Measurements from ENCODE around the gene ECT2. TPM values are rescaled to one million over a fixed set of nuclear protein-coding genes. Genes with fewer than 3 reads are reported as not detected.

The ECT2 gene
- polyA plus RNA-seq, 1 of the 3 experiments (the other 2 are of a cell fraction), result 8.6 TPM

DNA sequence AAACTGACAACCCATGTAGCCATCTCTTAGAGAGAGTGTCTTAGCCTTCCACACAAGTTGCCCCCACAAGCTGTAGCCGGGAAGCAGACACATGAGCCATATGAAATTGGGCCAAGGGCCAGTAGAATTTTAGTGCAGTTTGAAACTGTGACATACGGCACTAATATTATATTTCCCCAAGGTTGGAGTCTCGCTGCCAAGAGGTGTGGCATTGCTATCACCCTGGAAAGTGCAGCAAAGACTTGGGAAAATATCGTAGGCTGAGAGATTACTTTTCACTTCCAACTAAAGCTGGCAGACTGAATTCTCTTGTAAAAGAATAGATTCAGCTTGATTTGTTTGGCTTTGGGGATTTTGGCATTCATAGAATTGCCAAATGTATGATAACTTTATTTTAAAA, 89.2 kb downstream of the ECT2 start:
- TF ChIP-seq CHD2 (IDR thresholded peaks at IDR 0.05; ENCODE audit: low read length, partially characterized antibody) (no peak), ELF1 (IDR thresholded peaks at IDR 0.05) (no peak), FOXM1 (IDR thresholded peaks at IDR 0.05; ENCODE audit: low read depth) (no peak), RCOR1 (IDR thresholded peaks at IDR 0.05; ENCODE audit: low read length) (no peak)
- TF ChIP-seq, protein P1, sequence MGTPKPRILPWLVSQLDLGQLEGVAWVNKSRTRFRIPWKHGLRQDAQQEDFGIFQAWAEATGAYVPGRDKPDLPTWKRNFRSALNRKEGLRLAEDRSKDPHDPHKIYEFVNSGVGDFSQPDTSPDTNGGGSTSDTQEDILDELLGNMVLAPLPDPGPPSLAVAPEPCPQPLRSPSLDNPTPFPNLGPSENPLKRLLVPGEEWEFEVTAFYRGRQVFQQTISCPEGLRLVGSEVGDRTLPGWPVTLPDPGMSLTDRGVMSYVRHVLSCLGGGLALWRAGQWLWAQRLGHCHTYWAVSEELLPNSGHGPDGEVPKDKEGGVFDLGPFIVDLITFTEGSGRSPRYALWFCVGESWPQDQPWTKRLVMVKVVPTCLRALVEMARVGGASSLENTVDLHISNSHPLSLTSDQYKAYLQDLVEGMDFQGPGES (IDR thresholded peaks at IDR 0.05; ENCODE audit: low read depth, low read length), result no peak
- no peaks in the 10 kb centered on the region for H3K9me2 ChIP-seq
- H3K4me1 ChIP-seq (ENCODE audit: control insufficient read depth in 1 of 2, insufficient read depth in 2 of 2, low read depth in 1 of 2, low read length in 1 of 2), result no peaks in the 10 kb centered on the region
- H3K4me2 ChIP-seq, result no peak overlapping the region
- no peaks in the 10 kb centered on the region for H3K27me3 ChIP-seq (ENCODE audit: insufficient read depth)
- no peaks in the 10 kb centered on the region for H3F3A ChIP-seq (replicated peaks; ENCODE audit: insufficient read depth)
- H3K36me3 ChIP-seq (replicated peaks in 1 of 2; ENCODE audit: control insufficient read depth in 1 of 2, insufficient read depth in 2 of 2, low read length in 1 of 2), result no peaks in the 10 kb centered on the region
- H4K20me1 ChIP-seq (ENCODE audit: insufficient read depth), result no peaks in the 10 kb centered on the region
- H3K27ac ChIP-seq (ENCODE audit: low read depth in 2 of 2, low read length in 1 of 2), result no peak overlapping the region
- WGBS (ENCODE audit: low lambda C conversion rate), result 56% methylated on average over 4 of the region's 4 CpGs
- H2AFZ ChIP-seq (ENCODE audit: low read depth), result no peak overlapping the region
- H3K9me3 ChIP-seq, result no peaks in the 10 kb centered on the region
- no peak overlapping the region for H3K9ac ChIP-seq
- DNase-seq, result no peak
- POLR2A ChIA-PET, result no interaction called here
- CTCF ChIA-PET, result interaction anchor here (0.6 kb wide), 1 partner anchor 27 kb away, joined by 3 read pairs; no protein-coding TSS in a partner anchor
- H3K79me2 ChIP-seq (ENCODE audit: insufficient read depth), result no peaks in the 10 kb centered on the region
- no peak overlapping the region for H3K4me3 ChIP-seq (ENCODE audit: low read depth in 2 of 2, low read length in 1 of 2)

DNA sequence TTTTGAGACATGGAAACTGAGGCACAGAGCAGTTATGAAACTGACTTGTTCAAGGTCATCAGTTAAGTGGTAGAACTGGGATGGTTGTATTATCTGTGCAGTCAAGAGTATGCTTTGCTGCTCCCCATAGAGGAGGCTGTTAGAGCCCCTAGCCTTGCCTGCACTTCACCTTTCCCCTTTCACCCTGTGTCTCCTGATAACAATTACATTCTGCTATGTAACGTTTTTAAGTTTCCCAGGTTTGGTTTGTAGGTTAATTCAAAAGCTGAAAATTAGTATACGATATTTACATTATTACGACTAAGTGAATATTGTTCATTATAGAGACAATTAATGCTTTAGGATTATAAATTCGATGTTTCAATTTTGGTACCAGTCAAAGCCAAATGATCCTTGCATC, 89.9 kb downstream of the ECT2 start:
- H3K9me2 ChIP-seq, result no peaks in the 10 kb centered on the region
- H2AFZ ChIP-seq (ENCODE audit: low read depth), result no peak overlapping the region
- no peaks in the 10 kb centered on the region for H3K9me3 ChIP-seq
- no peaks in the 10 kb centered on the region for H3F3A ChIP-seq (replicated peaks; ENCODE audit: insufficient read depth)
- no peaks in the 10 kb centered on the region for H3K36me3 ChIP-seq (replicated peaks in 1 of 2; ENCODE audit: control insufficient read depth in 1 of 2, insufficient read depth in 2 of 2, low read length in 1 of 2)
- no peaks in the 10 kb centered on the region for H3K27me3 ChIP-seq (ENCODE audit: insufficient read depth)
- no peak overlapping the region for H3K9ac ChIP-seq
- no peaks in the 10 kb centered on the region for H4K20me1 ChIP-seq (ENCODE audit: insufficient read depth)
- POLR2A ChIA-PET, result no interaction called here
- no peak overlapping the region for H3K27ac ChIP-seq (ENCODE audit: low read depth in 2 of 2, low read length in 1 of 2)
- no peak overlapping the region for H3K4me2 ChIP-seq
- TF ChIP-seq GABPA (IDR thresholded peaks at IDR 0.05; ENCODE audit: low read depth), result no peak
- TF ChIP-seq, protein P2, sequence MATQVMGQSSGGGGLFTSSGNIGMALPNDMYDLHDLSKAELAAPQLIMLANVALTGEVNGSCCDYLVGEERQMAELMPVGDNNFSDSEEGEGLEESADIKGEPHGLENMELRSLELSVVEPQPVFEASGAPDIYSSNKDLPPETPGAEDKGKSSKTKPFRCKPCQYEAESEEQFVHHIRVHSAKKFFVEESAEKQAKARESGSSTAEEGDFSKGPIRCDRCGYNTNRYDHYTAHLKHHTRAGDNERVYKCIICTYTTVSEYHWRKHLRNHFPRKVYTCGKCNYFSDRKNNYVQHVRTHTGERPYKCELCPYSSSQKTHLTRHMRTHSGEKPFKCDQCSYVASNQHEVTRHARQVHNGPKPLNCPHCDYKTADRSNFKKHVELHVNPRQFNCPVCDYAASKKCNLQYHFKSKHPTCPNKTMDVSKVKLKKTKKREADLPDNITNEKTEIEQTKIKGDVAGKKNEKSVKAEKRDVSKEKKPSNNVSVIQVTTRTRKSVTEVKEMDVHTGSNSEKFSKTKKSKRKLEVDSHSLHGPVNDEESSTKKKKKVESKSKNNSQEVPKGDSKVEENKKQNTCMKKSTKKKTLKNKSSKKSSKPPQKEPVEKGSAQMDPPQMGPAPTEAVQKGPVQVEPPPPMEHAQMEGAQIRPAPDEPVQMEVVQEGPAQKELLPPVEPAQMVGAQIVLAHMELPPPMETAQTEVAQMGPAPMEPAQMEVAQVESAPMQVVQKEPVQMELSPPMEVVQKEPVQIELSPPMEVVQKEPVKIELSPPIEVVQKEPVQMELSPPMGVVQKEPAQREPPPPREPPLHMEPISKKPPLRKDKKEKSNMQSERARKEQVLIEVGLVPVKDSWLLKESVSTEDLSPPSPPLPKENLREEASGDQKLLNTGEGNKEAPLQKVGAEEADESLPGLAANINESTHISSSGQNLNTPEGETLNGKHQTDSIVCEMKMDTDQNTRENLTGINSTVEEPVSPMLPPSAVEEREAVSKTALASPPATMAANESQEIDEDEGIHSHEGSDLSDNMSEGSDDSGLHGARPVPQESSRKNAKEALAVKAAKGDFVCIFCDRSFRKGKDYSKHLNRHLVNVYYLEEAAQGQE (IDR thresholded peaks at IDR 0.05; ENCODE audit: low read depth, low read length), result no peak
- TF ChIP-seq SMC3 (IDR thresholded peaks at IDR 0.05; ENCODE audit: low read depth, low read length), result no peak
- no peak for TF ChIP-seq EP300 (IDR thresholded peaks at IDR 0.05; ENCODE audit: borderline replicate concordance in 1 of 2, low read depth in 1 of 2, low read length in 1 of 2)
- CTCF ChIA-PET, result no interaction called here
- no peak for DNase-seq
- no peaks in the 10 kb centered on the region for H3K4me1 ChIP-seq (ENCODE audit: control insufficient read depth in 1 of 2, insufficient read depth in 2 of 2, low read depth in 1 of 2, low read length in 1 of 2)
- WGBS (ENCODE audit: low lambda C conversion rate), result 68% methylated on average over 4 of the region's 4 CpGs
- no peak overlapping the region for H3K4me3 ChIP-seq (ENCODE audit: low read depth in 2 of 2, low read length in 1 of 2)
- H3K79me2 ChIP-seq (ENCODE audit: insufficient read depth), result no peaks in the 10 kb centered on the region
